ENCODE measurements around the gene RNF175.
A peak's percentile ranks its signal among the peaks of the same experiment; 100 is the strongest.

The RNF175 gene

GRCh38 chr4:153784166-153784699 lies 24.4 kb upstream of the RNF175 start:
- DNase-seq, result no peak

DNA sequence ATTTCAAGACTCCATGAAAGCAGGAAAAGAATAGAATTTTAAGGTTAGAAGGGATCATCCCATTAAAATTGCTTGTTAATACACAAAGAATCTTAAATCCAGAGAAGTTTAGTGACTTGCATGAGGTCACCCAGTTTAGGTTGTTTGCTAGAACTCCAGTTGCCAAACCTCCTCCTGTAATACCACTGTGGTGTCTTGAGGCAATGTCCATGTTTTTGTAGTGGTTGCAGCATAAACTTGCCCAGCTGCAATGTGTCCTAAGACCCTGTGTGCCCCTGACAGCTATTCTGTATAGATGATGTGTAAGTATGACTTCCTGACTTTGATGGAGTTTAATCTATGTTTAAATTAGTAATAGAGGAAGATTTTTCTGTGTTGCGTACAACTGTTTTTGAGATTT lies 22.8 kb upstream of the RNF175 start:
- no peak for DNase-seq

DNA sequence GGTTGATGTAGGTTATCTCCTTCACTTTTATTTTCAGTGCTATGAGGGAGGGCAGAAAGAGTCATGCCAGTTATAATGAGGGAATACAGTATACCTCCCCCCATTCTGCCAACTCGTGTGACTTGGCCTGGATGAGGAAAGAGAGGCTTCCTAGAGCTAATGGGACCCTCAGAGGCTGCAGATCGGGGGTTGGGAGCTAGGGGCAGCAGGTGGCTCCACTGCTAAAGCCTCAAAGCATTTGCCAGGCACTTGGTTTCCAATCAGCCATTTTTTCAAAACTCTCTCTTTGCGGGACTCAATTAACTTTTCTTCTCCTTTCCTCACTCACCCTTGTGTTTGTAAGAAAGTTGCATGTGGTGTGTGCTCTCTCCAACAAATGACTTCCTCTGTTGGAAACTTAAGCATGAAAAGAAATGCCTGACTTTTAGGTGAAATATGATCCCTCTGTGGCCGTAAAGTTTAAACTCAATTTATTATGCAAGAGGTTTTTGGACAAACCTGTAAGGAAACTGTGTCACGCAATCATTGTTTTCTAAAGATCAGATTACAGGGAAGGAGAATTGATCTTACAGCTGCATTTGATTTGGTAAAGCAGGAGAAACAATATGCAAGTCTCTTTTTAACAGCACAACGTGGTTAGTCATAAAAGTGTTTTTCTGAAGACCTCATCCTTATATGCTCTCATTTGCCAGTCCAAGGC lies 22.0 kb upstream of the RNF175 start:
- peak; percentile 91 for DNase-seq

- DNase-seq, result no peak
Observed at GRCh38 chr4:153781280-153781679, 21.5 kb upstream of the RNF175 start.

DNA sequence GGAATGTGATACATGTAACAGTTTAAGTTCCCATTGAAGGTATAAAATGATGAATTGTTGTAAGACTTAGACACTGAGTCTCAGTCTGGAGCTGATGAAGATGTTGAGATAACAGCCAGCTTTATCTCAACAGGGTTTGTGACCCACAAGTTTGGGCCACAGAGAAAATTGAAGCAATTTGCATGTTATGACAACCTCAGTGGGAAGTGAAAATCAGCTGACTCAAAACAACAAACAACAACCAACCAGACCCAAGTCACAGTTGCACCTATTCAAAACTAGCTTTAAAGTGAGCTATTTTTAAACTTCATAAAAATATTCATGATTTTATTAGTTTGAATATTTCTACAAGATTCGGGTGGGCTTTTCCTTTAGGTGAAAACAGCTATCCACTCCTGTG lies 21.1 kb upstream of the RNF175 start:
- DNase-seq, result no peak

DNA sequence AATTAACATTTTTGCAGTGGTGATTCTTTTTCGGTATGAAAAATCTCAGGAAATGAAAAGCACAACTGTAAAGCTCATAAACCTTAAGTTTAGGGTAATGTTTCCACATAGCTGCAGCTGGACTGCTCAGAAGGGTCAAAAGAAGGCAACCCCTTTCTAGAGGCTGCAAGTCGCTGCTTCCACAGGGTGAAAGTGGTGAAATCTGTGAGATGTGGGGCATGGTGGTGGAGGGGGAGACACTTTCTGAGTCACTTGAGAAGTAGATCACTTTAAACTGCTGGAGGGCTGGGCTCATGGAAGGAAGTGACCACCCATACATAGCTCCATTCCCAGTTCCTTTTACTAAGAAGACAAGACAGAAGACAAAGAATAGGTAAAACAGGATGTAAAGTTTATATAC lies 20.4 kb upstream of the RNF175 start:
- no peak for DNase-seq

GRCh38 chr4:153778383-153778782 lies 18.6 kb upstream of the RNF175 start:
- no peak for DNase-seq

GRCh38 chr4:153777421-153777820 lies 17.6 kb upstream of the RNF175 start:
- DNase-seq, result no peak

GRCh38 chr4:153776601-153777000 lies 16.8 kb upstream of the RNF175 start:
- no peak for DNase-seq

- DNase-seq, result no peak
Observed at GRCh38 chr4:153773236-153773690, 13.4 kb upstream of the RNF175 start.

- no peak for DNase-seq
Observed at GRCh38 chr4:153771046-153771445, 11.2 kb upstream of the RNF175 start.

DNA sequence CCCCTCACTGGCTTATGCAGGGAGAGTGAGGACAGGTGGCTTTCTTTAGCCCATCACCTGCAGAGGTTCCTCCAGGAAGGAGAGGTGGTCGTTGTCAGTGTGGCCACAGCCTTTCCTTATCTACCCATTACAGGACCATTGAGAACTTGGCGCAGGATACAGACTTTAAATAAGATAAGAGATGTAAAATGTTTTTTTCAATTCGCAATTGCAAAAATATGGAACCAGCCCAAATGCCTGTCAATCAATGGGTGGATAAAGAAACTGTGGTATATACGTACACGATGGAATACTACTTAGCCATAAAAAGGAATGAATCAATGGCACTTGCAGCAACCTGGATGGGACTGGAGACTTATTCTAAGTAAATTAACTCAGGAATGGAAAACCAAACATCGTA lies 6.9 kb upstream of the RNF175 start:
- DNase-seq, result no peak

DNA sequence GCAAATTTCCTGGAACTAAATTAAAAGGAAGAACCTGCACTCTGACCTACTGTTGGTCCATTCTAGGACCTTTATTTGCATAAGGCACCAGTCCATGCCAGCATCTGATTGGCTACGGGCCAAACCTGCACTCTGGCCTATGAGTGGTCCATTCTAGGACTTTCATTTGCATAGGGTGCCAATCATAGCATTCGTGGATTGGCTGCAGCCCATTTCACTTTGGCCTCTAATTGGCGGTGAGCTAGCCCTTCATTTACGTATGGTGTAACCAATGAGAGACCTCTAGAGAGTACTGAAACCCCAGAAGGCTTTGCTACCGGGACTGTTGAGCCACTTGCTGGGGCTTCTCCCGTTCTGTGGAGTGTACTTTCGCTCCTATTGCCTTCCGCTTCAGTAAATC lies 6.1 kb upstream of the RNF175 start:
- DNase-seq, result no peak

DNA sequence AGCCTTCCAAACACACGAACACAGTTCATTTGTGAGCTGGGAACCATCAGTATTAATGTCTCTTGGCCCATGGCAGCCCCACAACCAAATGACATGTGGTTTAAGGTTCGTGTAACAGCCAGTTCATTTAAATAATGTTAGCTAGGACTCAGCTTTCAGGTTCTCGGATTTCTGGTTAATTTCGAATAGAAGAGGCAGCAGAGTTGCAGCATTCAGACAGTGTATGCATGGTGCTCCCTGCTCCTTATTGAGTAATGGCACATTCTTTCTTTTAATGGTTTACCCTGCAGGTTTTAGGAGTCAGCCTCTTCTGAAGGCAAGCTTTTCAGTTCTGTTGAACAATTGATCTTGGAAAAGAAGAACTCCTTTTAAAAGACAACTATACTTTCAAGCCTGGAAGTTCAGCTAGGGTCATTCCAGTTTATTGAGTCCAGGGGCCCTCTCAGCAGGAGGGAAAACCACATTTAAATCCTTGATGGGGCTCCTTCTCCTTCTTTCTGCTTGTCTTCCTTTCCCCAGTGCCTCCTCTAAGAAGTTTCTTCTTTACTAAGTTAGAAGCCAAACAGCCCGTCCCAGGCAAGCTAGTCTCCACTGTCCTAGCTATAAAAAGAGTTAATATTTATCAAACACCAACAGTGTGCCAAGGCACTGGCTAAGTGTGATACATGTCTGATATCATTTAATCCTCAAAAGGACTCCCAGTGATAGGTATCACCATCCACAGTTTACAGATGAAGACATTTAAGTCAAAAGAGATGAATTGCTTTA lies 5.0 kb upstream of the RNF175 start:
- peak; percentile 44 for DNase-seq

DNA sequence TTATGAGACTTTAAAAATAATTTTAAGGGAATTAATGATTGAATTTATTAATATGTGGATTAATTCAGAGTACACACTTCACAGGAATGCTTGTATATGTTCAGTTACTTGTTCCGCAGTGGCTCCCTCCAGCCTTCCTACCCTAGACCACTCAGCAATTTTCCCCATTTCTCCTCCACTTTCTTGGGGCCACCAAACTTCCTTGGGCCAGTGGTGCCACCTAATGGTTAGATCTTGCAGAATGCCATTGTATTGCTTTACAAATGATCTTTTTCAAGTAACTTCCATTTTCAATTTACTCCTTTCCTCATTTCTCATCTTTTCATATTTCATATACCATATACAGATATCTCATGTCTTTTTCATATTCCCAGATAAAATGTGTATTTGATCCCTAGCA lies 3.6 kb upstream of the RNF175 start:
- DNase-seq, result no peak

- DNase-seq, result no peak
Observed at GRCh38 chr4:153758688-153759406, 977 bp downstream of the RNF175 start.

GRCh38 chr4:153758136-153758535 lies 1.7 kb downstream of the RNF175 start:
- no peak for DNase-seq

GRCh38 chr4:153757407-153757806 lies 2.4 kb downstream of the RNF175 start:
- DNase-seq, result peak; percentile 56

DNA sequence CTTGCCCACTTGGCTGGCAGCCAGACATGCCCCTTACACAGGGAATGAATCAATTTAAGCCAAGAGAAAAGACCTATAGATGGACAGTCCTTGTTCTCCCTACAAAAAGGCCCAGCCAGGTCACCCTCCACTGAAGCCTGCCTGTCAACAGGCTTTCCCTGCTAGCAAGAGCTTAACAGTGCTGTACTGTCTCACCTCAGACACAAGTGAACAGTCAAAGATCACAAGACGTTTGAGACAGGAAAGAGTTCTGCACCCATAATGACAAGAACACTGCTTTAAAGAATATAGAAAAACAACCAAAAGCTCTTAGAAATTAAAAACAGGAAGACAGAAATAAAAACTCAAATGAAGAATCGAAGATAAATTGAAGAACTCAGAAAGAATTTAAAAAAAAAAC lies 4.6 kb downstream of the RNF175 start:
- DNase-seq, result no peak

DNA sequence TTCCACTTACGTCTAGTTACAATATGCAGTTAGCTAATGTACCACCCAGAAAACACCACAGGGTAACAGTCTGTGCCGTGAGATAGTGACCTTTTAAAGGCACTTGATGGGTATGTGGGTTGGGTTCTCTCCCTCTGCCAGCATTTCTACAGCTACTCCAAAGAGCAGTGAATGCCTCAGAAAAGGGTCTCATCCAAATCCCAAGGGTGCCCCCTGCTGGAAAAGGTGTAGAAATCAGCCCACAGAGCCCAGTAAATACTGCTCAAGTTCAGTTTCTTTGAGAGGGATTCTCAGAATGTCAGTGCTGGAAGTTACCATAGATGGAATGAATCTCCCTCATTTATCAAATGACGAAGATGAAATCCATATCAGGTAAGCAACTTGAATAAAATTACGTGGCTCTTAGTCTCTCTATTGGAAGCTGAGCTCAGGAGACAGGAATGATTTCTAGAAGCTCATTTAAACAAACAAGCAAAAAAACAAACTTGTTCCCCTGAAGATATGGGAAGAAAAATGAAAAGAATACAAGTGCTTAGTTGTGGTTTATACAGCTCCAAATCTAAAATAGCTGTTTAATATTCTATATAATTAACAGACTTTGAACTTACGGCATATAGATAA lies 9.5 kb downstream of the RNF175 start:
- DNase-seq, result peak; percentile 78

DNA sequence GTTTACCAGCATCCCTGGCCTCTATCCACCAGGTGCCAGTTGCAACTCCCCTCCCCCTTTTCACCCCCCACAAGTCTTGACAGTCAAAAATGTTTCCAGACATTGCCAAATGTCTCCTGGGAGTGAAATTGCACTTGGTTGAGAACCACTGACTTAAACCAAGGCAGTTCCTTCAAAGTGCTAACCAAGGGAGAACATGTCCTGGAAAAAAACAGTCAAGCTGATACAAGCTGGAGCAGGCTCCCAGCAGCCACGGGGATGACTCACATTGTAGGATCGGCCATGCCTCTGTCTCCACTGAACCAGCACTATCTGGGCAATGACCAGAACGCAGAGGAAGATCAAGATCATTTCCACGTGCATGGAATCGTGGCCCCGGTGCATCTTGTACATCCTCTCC lies 11.4 kb downstream of the RNF175 start:
- peak; percentile 66 for DNase-seq

- DNase-seq, result no peak
Observed at GRCh38 chr4:153747406-153747955, 12.3 kb downstream of the RNF175 start.

- no peak for DNase-seq
Observed at GRCh38 chr4:153745651-153746050, 14.2 kb downstream of the RNF175 start.
